ENCODE measurements around the gene PCBP2. TPM values are rescaled to one million over a fixed set of nuclear protein-coding genes. Genes with fewer than 3 reads are reported as not detected.

PCBP2 gene
- total and polyA plus RNA-seq, 2 donors (not counting 3 experiments of a cell fraction or from before 2014, with no cell fraction given): 526 to 995 TPM

GRCh38 chr12:53479331-53479730, 27.4 kb downstream of the PCBP2 start:
- POLR2A ChIA-PET: interaction anchor here (1.5 kb wide), 1 partner anchor 12 kb away, joined by 6 read pairs; no protein-coding TSS in a partner anchor
- TSS peak; percentile 48 for BruUV-seq (replicated peaks)
- dilution Hi-C loops (cut with MboI; ENCODE audit: extremely low pct_ligation_motif_present, low sequenced_read_pairs): no loop called here
- Histone ChIP-seq H4K20me1 (replicated peaks; ENCODE audit: control insufficient read depth, extremely low read depth, insufficient read depth, low read length) (peaks cover 8% of the 10 kb centered on the region), H3K36me3 (ENCODE audit: control insufficient read depth in 2 of 2, extremely low read depth in 1 of 2, insufficient read depth in 2 of 2, low read length in 2 of 2) (peaks cover 53 to 67% of the 10 kb centered on the region in 2 experiments), H3K4me3 (replicated peaks in 1 of 3; ENCODE audit: insufficient read depth in 1 of 3, low read depth in 1 of 3, low read length in 3 of 3) (no peak overlapping the region), H3K4me2 (ENCODE audit: insufficient read depth, low read length) (no peak overlapping the region), H3K27ac (ENCODE audit: insufficient read depth, low read depth, low read length) (no peak overlapping the region), H2AFZ (ENCODE audit: low read depth, low read length) (no peak overlapping the region), H3K9ac (replicated peaks; ENCODE audit: extremely low read depth, insufficient read depth, low read length) (no peak overlapping the region), H3K9me3 (replicated peaks; ENCODE audit: control insufficient read depth, insufficient read depth, low read length) (no peaks in the 10 kb centered on the region), H3K4me1 (ENCODE audit: control insufficient read depth, extremely low read depth, insufficient read depth, low read length) (no peaks in the 10 kb centered on the region), H3K27me3 (ENCODE audit: control insufficient read depth in 2 of 2, insufficient read depth in 2 of 2, low read length in 2 of 2) (no peaks in the 10 kb centered on the region), H3K9me1 (replicated peaks; ENCODE audit: control insufficient read depth, extremely low read depth, insufficient read depth, low read length) (no peaks in the 10 kb centered on the region), H3K79me2 (ENCODE audit: control insufficient read depth, insufficient read depth, low read length) (peaks cover 28% of the 10 kb centered on the region)
- FAIRE-seq: no peak
- intact Hi-C loops (cut with micrococcal nuclease): no loop called here
- CTCF ChIA-PET: interaction anchor here (5.6 kb wide), 1 partner anchor 30 kb away, joined by 48 read pairs; the partner anchor contains the start of gene NPFF
- DNase-seq (ENCODE audit: low read depth, low spot score): no peak
- no peak for TF ChIP-seq FOS (IDR thresholded peaks at IDR 0.05; ENCODE audit: borderline replicate concordance, insufficient read depth, low read length)
- no peak for TF ChIP-seq CTCF (IDR thresholded peaks at IDR 0.05; ENCODE audit: extremely low read depth in 1 of 2, insufficient read depth in 1 of 2, low read depth in 1 of 2, low read length in 2 of 2)
- TF ChIP-seq MYC (IDR thresholded peaks at IDR 0.05; ENCODE audit: low read depth, low read length): no peak
- TF ChIP-seq POLR2A (IDR thresholded peaks at IDR 0.05; ENCODE audit: low read depth, low read length): no peak
- no peak for TF ChIP-seq MAX (IDR thresholded peaks at IDR 0.05; ENCODE audit: insufficient read depth, insufficient read length)
- no peak for TF ChIP-seq JUN (IDR thresholded peaks at IDR 0.05; ENCODE audit: borderline replicate concordance, insufficient read depth, insufficient read length, low read depth)
- TF ChIP-seq GATA2 (IDR thresholded peaks at IDR 0.05; ENCODE audit: insufficient read depth, insufficient read length, low read depth, low read length): no peak
- TF ChIP-seq POLR2AphosphoS5 (IDR thresholded peaks at IDR 0.05; ENCODE audit: insufficient read depth, low read depth, low read length): no peak
- no peak for TF ChIP-seq EZH2 (IDR thresholded peaks at IDR 0.05; ENCODE audit: borderline replicate concordance, low read depth, low read length, severe bottlenecking)

Data from endothelial cell of umbilical vein (primary cell).